Caco-2 (cell line): ENCODE measurements around the gene RGS7. TPM values are rescaled to one million over a fixed set of nuclear protein-coding genes. Genes with fewer than 3 reads are reported as not detected.

Source experiments
- BruUV-seq: library from RNA; stranded (reverse); fragments of 400-500 nt; replicated peaks from 2 replicates; lab custom pipeline; 2021; lab: Mats Ljungman, UMichigan
- CTCF ChIA-PET: fragments of 300-600 bp; sonication (Branson Sonifier 250); formaldehyde crosslinking; loops from one replicate; lab custom pipeline; 2022; ENCODE audit warnings: antibody characterized with exemption; lab: Charles Lee
- POLR2A ChIA-PET: fragments of 300-600 bp; sonication (Branson Sonifier 250); formaldehyde crosslinking; loops from one replicate; lab custom pipeline; 2022; ENCODE audit warnings: antibody characterized with exemption; lab: Charles Lee
- DNase-seq, 2 experiments: peaks; one replicate each; pipeline versions ENCODE4 v3.0.0 to v3.0.0-alpha.2; 2020 to 2022
- H3K27me3 ChIP-seq: replicated peaks from 2 replicates; pipeline ENCODE4 v1.6.0; 2011; ENCODE audit warnings: low read length; ENCODE audit not compliant: control insufficient read depth, insufficient read depth
- H3K36me3 ChIP-seq: 2 replicates; pipeline ENCODE4 v1.5.1; 2011; ENCODE audit warnings: low read length; ENCODE audit not compliant: control insufficient read depth, insufficient read depth
- H3K4me1 ChIP-seq: fragments of 250-450 bp; sonication (Bioruptor Pico); 2 replicates; pipeline ENCODE4 v1.5.1; 2020; ENCODE audit warnings: mild to moderate bottlenecking
- H3K4me3 ChIP-seq: 2 replicates; pipeline ENCODE4 v1.5.1; 2011; ENCODE audit warnings: low read depth, mild to moderate bottlenecking, control low read depth, low read length
- H3K9me3 ChIP-seq: fragments of 250-450 bp; sonication (Bioruptor Pico); 2 replicates; pipeline ENCODE4 v1.5.1; 2020; ENCODE audit warnings: mild to moderate bottlenecking, moderate library complexity
- H3K27ac Mint-ChIP-seq: one replicate; pipeline ENCODE4 v1.8.0; 2022; ENCODE audit warnings: mixed read lengths; ENCODE audit not compliant: unreplicated experiment
- H3K27me3 Mint-ChIP-seq: one replicate; pipeline ENCODE4 v1.8.0; 2022; ENCODE audit warnings: mixed read lengths; ENCODE audit not compliant: insufficient read depth, unreplicated experiment
- H3K36me3 Mint-ChIP-seq: one replicate; pipeline ENCODE4 v1.8.0; 2022; ENCODE audit warnings: mild to moderate bottlenecking, mixed read lengths; ENCODE audit not compliant: insufficient read depth, unreplicated experiment
- H3K4me1 Mint-ChIP-seq: one replicate; pipeline ENCODE4 v1.8.0; 2022; ENCODE audit warnings: low read depth, mixed read lengths; ENCODE audit not compliant: unreplicated experiment
- H3K4me3 Mint-ChIP-seq: one replicate; pipeline ENCODE4 v1.8.0; 2022; ENCODE audit warnings: mild to moderate bottlenecking, moderate library complexity, mixed read lengths; ENCODE audit not compliant: unreplicated experiment
- H3K9me3 Mint-ChIP-seq: one replicate; pipeline ENCODE4 v1.8.0; 2022; ENCODE audit warnings: mixed read lengths; ENCODE audit not compliant: unreplicated experiment
- intact Hi-C: fragments of 100-400 bp; cut with micrococcal nuclease; formaldehyde crosslinking; loops from one replicate; pipeline ENCODE4 v1.10.0; 2022; ENCODE audit not compliant: unreplicated experiment
- total RNA-seq: library from RNA; stranded (reverse); gene quantifications from 2 replicates; pipeline ENCODE4 v1.2.3, GENCODE V29; 2022
- TF ChIP-seq, protein P1 (sequence below), 2 experiments: fragments of 200-600 bp in 1 of 2; IDR thresholded peaks; 1 replicate in 1 of 2; 2 replicates in 1 of 2; pipeline versions ENCODE4 v1.5.1 to v1.8.0; 2011 to 2022; ENCODE audit warnings: antibody characterized with exemption in 1 of 2, control low read depth in 1 of 2, inconsistent platforms in 1 of 2, low read depth in 1 of 2, low read length in 1 of 2, mild to moderate bottlenecking in 1 of 2, moderate library complexity in 1 of 2; ENCODE audit not compliant: insufficient read depth in 1 of 2, severe bottlenecking in 1 of 2, unreplicated experiment in 1 of 2

RGS7 gene
- total RNA-seq, 1 experiment from 2014 or later = not detected

DNA sequence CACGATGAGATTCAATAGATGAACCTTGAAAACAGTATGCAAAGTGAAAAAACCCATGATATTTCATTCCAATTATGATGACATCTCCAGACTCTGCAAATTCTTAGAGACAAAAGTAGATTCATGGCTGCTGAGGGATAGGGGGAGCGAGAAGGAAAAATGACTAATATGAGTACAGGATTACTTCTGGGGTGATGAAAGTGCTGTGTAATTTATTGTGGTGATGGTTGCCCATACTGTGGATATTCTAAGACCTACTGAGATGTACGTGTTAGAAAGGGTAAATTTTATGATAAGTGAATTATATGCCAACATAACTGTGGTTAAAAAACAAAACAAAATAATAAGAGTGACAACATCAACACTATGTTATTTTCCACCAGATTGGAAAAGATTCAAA lies 18.9 kb upstream of the RGS7 start:
- ChIA-PET POLR2A (no interaction called here), CTCF (no interaction called here)
- TF ChIP-seq, protein P1, sequence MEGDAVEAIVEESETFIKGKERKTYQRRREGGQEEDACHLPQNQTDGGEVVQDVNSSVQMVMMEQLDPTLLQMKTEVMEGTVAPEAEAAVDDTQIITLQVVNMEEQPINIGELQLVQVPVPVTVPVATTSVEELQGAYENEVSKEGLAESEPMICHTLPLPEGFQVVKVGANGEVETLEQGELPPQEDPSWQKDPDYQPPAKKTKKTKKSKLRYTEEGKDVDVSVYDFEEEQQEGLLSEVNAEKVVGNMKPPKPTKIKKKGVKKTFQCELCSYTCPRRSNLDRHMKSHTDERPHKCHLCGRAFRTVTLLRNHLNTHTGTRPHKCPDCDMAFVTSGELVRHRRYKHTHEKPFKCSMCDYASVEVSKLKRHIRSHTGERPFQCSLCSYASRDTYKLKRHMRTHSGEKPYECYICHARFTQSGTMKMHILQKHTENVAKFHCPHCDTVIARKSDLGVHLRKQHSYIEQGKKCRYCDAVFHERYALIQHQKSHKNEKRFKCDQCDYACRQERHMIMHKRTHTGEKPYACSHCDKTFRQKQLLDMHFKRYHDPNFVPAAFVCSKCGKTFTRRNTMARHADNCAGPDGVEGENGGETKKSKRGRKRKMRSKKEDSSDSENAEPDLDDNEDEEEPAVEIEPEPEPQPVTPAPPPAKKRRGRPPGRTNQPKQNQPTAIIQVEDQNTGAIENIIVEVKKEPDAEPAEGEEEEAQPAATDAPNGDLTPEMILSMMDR (IDR thresholded peaks at IDR 0.05; ENCODE audit: insufficient read depth in 1 of 2, low read depth in 1 of 2, low read length in 1 of 2, severe bottlenecking in 1 of 2, unreplicated experiment in 1 of 2) = no peak
- Mint-ChIP-seq H3K9me3 (no peaks in the 10 kb centered on the region), H3K4me1 (no peaks in the 10 kb centered on the region), H3K27me3 (peaks cover 4% of the 10 kb centered on the region), H3K36me3 (no peaks in the 10 kb centered on the region), H3K27ac (no peak overlapping the region), H3K4me3 (no peak overlapping the region)
- Histone ChIP-seq H3K4me3 (no peak overlapping the region), H3K36me3 (no peaks in the 10 kb centered on the region), H3K27me3 (no peaks in the 10 kb centered on the region; the same call in 1 of the 2 replicates), H3K4me1 (no peaks in the 10 kb centered on the region), H3K9me3 (no peaks in the 10 kb centered on the region)
- DNase-seq = no peak
- intact Hi-C loops = no loop called here
- BruUV-seq = no TSS peak

DNA sequence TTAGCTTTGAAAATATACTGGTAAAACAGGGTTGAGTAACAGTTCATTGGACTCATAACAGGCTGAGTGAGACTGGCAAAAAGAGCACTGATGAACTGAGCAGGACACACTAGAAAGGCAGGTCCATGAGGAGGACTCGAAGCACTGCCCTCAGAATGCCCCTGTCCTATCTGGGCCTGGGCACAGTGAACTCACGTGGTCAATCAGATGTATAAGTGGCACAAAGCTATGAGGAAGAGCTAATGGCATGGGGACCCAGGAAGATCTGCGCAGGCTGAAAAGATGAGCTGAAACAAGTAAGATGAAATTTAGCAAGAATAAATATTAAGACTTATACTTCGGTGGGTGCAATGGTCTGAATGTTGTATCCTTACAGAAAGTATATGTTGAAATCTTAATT lies 9.2 kb upstream of the RGS7 start:
- TF ChIP-seq, protein P1 (IDR thresholded peaks at IDR 0.05; ENCODE audit: insufficient read depth in 1 of 2, low read depth in 1 of 2, low read length in 1 of 2, severe bottlenecking in 1 of 2, unreplicated experiment in 1 of 2) = no peak
- Histone ChIP-seq H3K27me3 (no peaks in the 10 kb centered on the region), H3K9me3 (no peaks in the 10 kb centered on the region), H3K36me3 (no peaks in the 10 kb centered on the region), H3K4me1 (no peaks in the 10 kb centered on the region), H3K4me3 (no peak overlapping the region)
- CTCF ChIA-PET = no interaction called here
- Mint-ChIP-seq H3K4me1 (no peaks in the 10 kb centered on the region), H3K36me3 (no peaks in the 10 kb centered on the region), H3K27ac (no peak overlapping the region), H3K27me3 (peaks cover 15% of the 10 kb centered on the region), H3K9me3 (peaks cover 9% of the 10 kb centered on the region), H3K4me3 (no peak overlapping the region)
- POLR2A ChIA-PET = no interaction called here
- no peak for DNase-seq
- intact Hi-C loops = no loop called here
- no TSS peak for BruUV-seq

DNA sequence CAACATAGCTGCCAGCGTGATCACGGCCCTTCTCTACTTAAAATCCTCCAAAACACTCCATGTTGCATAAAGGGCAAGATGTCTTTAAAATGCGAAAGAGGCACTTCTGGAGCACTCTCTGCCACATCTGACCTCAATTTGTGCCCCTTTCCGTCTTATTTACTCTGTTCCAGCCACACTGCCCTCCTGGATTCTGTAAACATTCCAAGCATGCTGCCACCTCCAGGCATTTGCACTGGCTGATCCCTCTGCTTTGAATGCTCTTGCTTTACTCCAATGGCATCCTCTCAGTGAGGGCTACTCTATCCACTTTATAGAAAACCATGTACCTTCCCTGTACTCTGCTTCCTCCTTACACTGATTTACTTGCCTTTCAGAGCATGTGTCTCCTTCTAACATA lies 5.3 kb upstream of the RGS7 start:
- no peak overlapping the region for H3K4me3 Mint-ChIP-seq
- no peak overlapping the region for H3K27ac Mint-ChIP-seq
- H3K36me3 ChIP-seq = no peaks in the 10 kb centered on the region
- TF ChIP-seq, protein P1 (IDR thresholded peaks at IDR 0.05; ENCODE audit: insufficient read depth in 1 of 2, low read depth in 1 of 2, low read length in 1 of 2, severe bottlenecking in 1 of 2, unreplicated experiment in 1 of 2) = no peak
- no peaks in the 10 kb centered on the region for H3K4me1 Mint-ChIP-seq
- H3K9me3 ChIP-seq = no peaks in the 10 kb centered on the region
- H3K36me3 Mint-ChIP-seq = no peaks in the 10 kb centered on the region
- H3K4me1 ChIP-seq = no peaks in the 10 kb centered on the region
- BruUV-seq = no TSS peak
- peaks cover 9% of the 10 kb centered on the region for H3K9me3 Mint-ChIP-seq
- peaks cover 24% of the 10 kb centered on the region for H3K27me3 Mint-ChIP-seq
- ChIA-PET POLR2A (no interaction called here), CTCF (no interaction called here)
- intact Hi-C loops = no loop called here
- no peak for DNase-seq
- H3K4me3 ChIP-seq = no peak overlapping the region
- no peaks in the 10 kb centered on the region for H3K27me3 ChIP-seq
